ENCODE data around the gene CALY. TPM values are rescaled to one million over a fixed set of nuclear protein-coding genes. Genes with fewer than 3 reads are reported as not detected.

CALY gene
- polyA plus RNA-seq, 4 donors: 1.1 to 3.0 TPM; not detected in 2

GRCh38 chr10:133303206-133303605 lies 33.5 kb downstream of the CALY start:
- Histone ChIP-seq H3K36me3 (ENCODE audit: control insufficient read depth in 3 of 3, insufficient read depth in 2 of 3, low read depth in 1 of 3, low read length in 3 of 3) (peaks cover 6 to 58% (median 12%) of the 10 kb centered on the region in 3 donors), H3K27me3 (ENCODE audit: control insufficient read depth in 3 of 3, insufficient read depth in 3 of 3, low read length in 3 of 3) (no peaks in the 10 kb centered on the region), H3K9me3 (ENCODE audit: control insufficient read depth in 2 of 2, insufficient read depth in 1 of 2, low read depth in 1 of 2, low read length in 1 of 2) (no peaks in the 10 kb centered on the region), H3K4me1 (ENCODE audit: control insufficient read depth in 3 of 3, insufficient read depth in 2 of 3, low read depth in 1 of 3, low read length in 2 of 3) (peaks cover 0 to 8% (median 7%) of the 10 kb centered on the region in 3 donors), H3K4me3 (ENCODE audit: low read depth in 1 of 3, low read length in 3 of 3) (no peak overlapping the region), H3K27ac (ENCODE audit: low read depth in 1 of 3, low read length in 2 of 3) (no peak overlapping the region)
- 87 to 89% (median 88%) methylated on average over 10 of the region's 10 CpGs for WGBS, 3 donors
- FAIRE-seq (no peak), DNase-seq (no peak)

- Histone ChIP-seq H3K4me1 (ENCODE audit: control insufficient read depth in 3 of 3, insufficient read depth in 2 of 3, low read depth in 1 of 3, low read length in 2 of 3) (peaks cover 0 to 6% (median 4%) of the 10 kb centered on the region in 3 donors), H3K4me3 (ENCODE audit: low read depth in 1 of 3, low read length in 3 of 3) (no peak overlapping the region), H3K27ac (ENCODE audit: low read depth in 1 of 3, low read length in 2 of 3) (no peak overlapping the region), H3K9me3 (ENCODE audit: control insufficient read depth in 2 of 2, insufficient read depth in 1 of 2, low read depth in 1 of 2, low read length in 1 of 2) (no peaks in the 10 kb centered on the region), H3K36me3 (ENCODE audit: control insufficient read depth in 3 of 3, insufficient read depth in 2 of 3, low read depth in 1 of 3, low read length in 3 of 3) (peaks cover 11 to 66% (median 16%) of the 10 kb centered on the region in 3 donors), H3K27me3 (ENCODE audit: control insufficient read depth in 3 of 3, insufficient read depth in 3 of 3, low read length in 3 of 3) (no peaks in the 10 kb centered on the region)
- DNase-seq (no peak), FAIRE-seq (no peak)
- 93 to 99% (median 96%) methylated on average over 12 to 14 of the region's 14 CpGs for WGBS, 3 donors
Measured at GRCh38 chr10:133302230-133302629, 34.5 kb downstream of the CALY start.

- DNase-seq (no peak), FAIRE-seq (no peak)
- Histone ChIP-seq H3K4me3 (ENCODE audit: low read depth in 1 of 3, low read length in 3 of 3) (no peak overlapping the region), H3K9me3 (ENCODE audit: control insufficient read depth in 2 of 2, insufficient read depth in 1 of 2, low read depth in 1 of 2, low read length in 1 of 2) (no peaks in the 10 kb centered on the region), H3K27me3 (ENCODE audit: control insufficient read depth in 3 of 3, insufficient read depth in 3 of 3, low read length in 3 of 3) (no peaks in the 10 kb centered on the region), H3K4me1 (ENCODE audit: control insufficient read depth in 3 of 3, insufficient read depth in 2 of 3, low read depth in 1 of 3, low read length in 2 of 3) (no peaks in the 10 kb centered on the region), H3K36me3 (ENCODE audit: control insufficient read depth in 3 of 3, insufficient read depth in 2 of 3, low read depth in 1 of 3, low read length in 3 of 3) (peaks cover 14 to 82% (median 22%) of the 10 kb centered on the region in 3 donors), H3K27ac (ENCODE audit: low read depth in 1 of 3, low read length in 2 of 3) (no peak overlapping the region)
- WGBS, 3 donors: 93 to 95% (median 94%) methylated on average over 14 of the region's 14 CpGs
Measured at GRCh38 chr10:133299738-133300137, 37.0 kb downstream of the CALY start.

GRCh38 chr10:133299224-133299623 lies 37.5 kb downstream of the CALY start:
- H3K36me3 ChIP-seq (ENCODE audit: control insufficient read depth in 3 of 3, insufficient read depth in 2 of 3, low read depth in 1 of 3, low read length in 3 of 3): peaks cover 18 to 87% (median 22%) of the 10 kb centered on the region in 3 donors

DNA sequence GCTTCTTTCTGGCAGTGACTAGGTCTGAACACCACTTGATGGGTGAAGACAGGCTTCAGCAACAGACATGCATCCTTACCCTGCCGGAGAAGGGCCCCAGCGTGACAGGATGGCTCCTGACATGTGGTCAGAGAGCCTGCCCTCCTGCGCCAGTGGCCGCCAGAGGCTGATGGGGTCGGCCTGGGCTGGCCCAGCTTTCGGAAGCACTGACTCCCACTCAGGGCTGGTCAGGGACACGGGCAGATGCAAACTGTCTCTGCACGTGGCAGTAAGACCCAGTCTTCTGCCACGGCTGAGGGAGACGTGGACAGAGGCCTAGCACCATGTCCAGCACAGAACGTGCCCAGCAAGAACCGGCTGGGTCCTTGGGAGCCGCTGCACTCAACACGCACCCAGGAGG lies 38.2 kb downstream of the CALY start:
- no peaks in the 10 kb centered on the region for H3K27me3 ChIP-seq (ENCODE audit: control insufficient read depth in 3 of 3, insufficient read depth in 3 of 3, low read length in 3 of 3)
- 94 to 95% (median 94%) methylated on average over 14 of the region's 14 CpGs for WGBS, 3 donors
- no peak overlapping the region for H3K27ac ChIP-seq (ENCODE audit: low read depth in 1 of 3, low read length in 2 of 3)
- DNase-seq: no peak
- H3K4me1 ChIP-seq (ENCODE audit: control insufficient read depth in 3 of 3, insufficient read depth in 2 of 3, low read depth in 1 of 3, low read length in 2 of 3): no peaks in the 10 kb centered on the region
- H3K36me3 ChIP-seq (ENCODE audit: control insufficient read depth in 3 of 3, insufficient read depth in 2 of 3, low read depth in 1 of 3, low read length in 3 of 3): peaks cover 22 to 89% (median 23%) of the 10 kb centered on the region in 3 donors
- H3K9me3 ChIP-seq (ENCODE audit: control insufficient read depth in 2 of 2, insufficient read depth in 1 of 2, low read depth in 1 of 2, low read length in 1 of 2): no peaks in the 10 kb centered on the region
- no peak overlapping the region for H3K4me3 ChIP-seq (ENCODE audit: low read depth in 1 of 3, low read length in 3 of 3)
- FAIRE-seq: no peak

More at GRCh38 chr10:133299224-133299623, 37.5 kb downstream of the CALY start:
- 89 to 91% (median 91%) methylated on average over 10 of the region's 10 CpGs for WGBS, 3 donors
- H3K4me3 ChIP-seq (ENCODE audit: low read depth in 1 of 3, low read length in 3 of 3): no peak overlapping the region
- no peak for FAIRE-seq
- no peak for DNase-seq
- no peaks in the 10 kb centered on the region for H3K27me3 ChIP-seq (ENCODE audit: control insufficient read depth in 3 of 3, insufficient read depth in 3 of 3, low read length in 3 of 3)
- H3K4me1 ChIP-seq (ENCODE audit: control insufficient read depth in 3 of 3, insufficient read depth in 2 of 3, low read depth in 1 of 3, low read length in 2 of 3): no peaks in the 10 kb centered on the region
- H3K9me3 ChIP-seq (ENCODE audit: control insufficient read depth in 2 of 2, insufficient read depth in 1 of 2, low read depth in 1 of 2, low read length in 1 of 2): no peaks in the 10 kb centered on the region
- H3K27ac ChIP-seq (ENCODE audit: low read depth in 1 of 3, low read length in 2 of 3): no peak overlapping the region

DNA sequence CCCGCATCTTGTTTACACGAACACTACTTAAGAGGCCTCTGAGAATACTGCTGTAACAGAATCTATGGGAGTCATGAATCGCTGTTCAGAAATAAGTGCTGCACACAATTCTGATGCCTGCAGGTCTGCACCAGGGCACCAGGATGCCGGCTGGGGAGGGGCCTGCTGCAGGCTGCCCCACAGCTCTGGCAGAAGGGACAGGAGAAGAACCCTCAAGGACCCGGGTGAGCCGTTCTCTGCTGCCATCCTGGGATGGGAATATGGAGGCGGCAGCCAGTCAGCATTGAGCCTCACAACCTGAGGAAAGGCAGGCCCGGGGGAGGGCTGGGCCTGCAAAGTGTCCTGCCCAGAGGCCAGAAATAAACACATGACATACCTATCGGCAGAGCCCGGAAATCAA lies 39.2 kb downstream of the CALY start:
- Histone ChIP-seq H3K4me1 (ENCODE audit: control insufficient read depth in 3 of 3, insufficient read depth in 2 of 3, low read depth in 1 of 3, low read length in 2 of 3) (no peaks in the 10 kb centered on the region), H3K27me3 (ENCODE audit: control insufficient read depth in 3 of 3, insufficient read depth in 3 of 3, low read length in 3 of 3) (no peaks in the 10 kb centered on the region), H3K36me3 (ENCODE audit: control insufficient read depth in 3 of 3, insufficient read depth in 2 of 3, low read depth in 1 of 3, low read length in 3 of 3) (peaks cover 27 to 91% (median 28%) of the 10 kb centered on the region in 3 donors), H3K27ac (ENCODE audit: low read depth in 1 of 3, low read length in 2 of 3) (no peak overlapping the region), H3K4me3 (ENCODE audit: low read depth in 1 of 3, low read length in 3 of 3) (no peak overlapping the region), H3K9me3 (ENCODE audit: control insufficient read depth in 2 of 2, insufficient read depth in 1 of 2, low read depth in 1 of 2, low read length in 1 of 2) (no peaks in the 10 kb centered on the region)
- no peak for DNase-seq
- 95 to 97% (median 97%) methylated on average over 10 of the region's 10 CpGs for WGBS, 3 donors
- FAIRE-seq: no peak

- Histone ChIP-seq H3K4me3 (ENCODE audit: low read depth in 1 of 3, low read length in 3 of 3) (no peak overlapping the region), H3K36me3 (ENCODE audit: control insufficient read depth in 3 of 3, insufficient read depth in 2 of 3, low read depth in 1 of 3, low read length in 3 of 3) (peaks cover 27 to 84% (median 30%) of the 10 kb centered on the region in 3 donors), H3K27ac (ENCODE audit: low read depth in 1 of 3, low read length in 2 of 3) (no peak overlapping the region), H3K27me3 (ENCODE audit: control insufficient read depth in 3 of 3, insufficient read depth in 3 of 3, low read length in 3 of 3) (no peaks in the 10 kb centered on the region), H3K4me1 (ENCODE audit: control insufficient read depth in 3 of 3, insufficient read depth in 2 of 3, low read depth in 1 of 3, low read length in 2 of 3) (no peaks in the 10 kb centered on the region), H3K9me3 (ENCODE audit: control insufficient read depth in 2 of 2, insufficient read depth in 1 of 2, low read depth in 1 of 2, low read length in 1 of 2) (no peaks in the 10 kb centered on the region)
- FAIRE-seq (no peak), DNase-seq (no peak)
- 93 to 95% (median 94%) methylated on average over 41 to 42 of the region's 42 CpGs for WGBS, 3 donors
Measured at GRCh38 chr10:133295426-133296320, 41.0 kb downstream of the CALY start.

DNA sequence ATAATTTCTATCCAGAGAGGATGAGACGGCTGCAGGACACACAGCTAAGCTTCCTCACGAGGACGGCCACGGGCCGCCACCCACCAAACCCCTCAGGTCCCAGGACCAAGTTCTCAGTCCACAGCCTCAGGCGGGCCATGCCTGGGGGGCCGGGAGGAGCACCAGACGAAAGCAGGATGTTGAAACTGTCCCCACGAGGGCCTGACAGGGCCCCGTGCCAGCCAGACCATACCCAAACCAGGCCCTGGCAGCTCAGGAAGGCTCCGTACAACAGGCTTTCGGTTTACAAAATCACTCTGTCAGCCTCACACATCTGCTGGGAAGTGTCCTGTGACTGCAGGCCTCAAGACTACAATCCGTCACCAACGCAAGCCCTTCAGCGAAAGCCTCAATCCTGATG lies 42.5 kb downstream of the CALY start:
- DNase-seq (no peak), FAIRE-seq (no peak)
- 89 to 95% (median 93%) methylated on average over 15 of the region's 15 CpGs for WGBS, 3 donors
- Histone ChIP-seq H3K27ac (ENCODE audit: low read depth in 1 of 3, low read length in 2 of 3) (no peak overlapping the region), H3K36me3 (ENCODE audit: control insufficient read depth in 3 of 3, insufficient read depth in 2 of 3, low read depth in 1 of 3, low read length in 3 of 3) (peaks cover 22 to 85% (median 27%) of the 10 kb centered on the region in 3 donors), H3K4me3 (ENCODE audit: low read depth in 1 of 3, low read length in 3 of 3) (no peak overlapping the region), H3K9me3 (ENCODE audit: control insufficient read depth in 2 of 2, insufficient read depth in 1 of 2, low read depth in 1 of 2, low read length in 1 of 2) (no peaks in the 10 kb centered on the region), H3K4me1 (ENCODE audit: control insufficient read depth in 3 of 3, insufficient read depth in 2 of 3, low read depth in 1 of 3, low read length in 2 of 3) (no peaks in the 10 kb centered on the region), H3K27me3 (ENCODE audit: control insufficient read depth in 3 of 3, insufficient read depth in 3 of 3, low read length in 3 of 3) (no peaks in the 10 kb centered on the region)

Data from small intestine (tissue), 7 donors.